SK-N-SH treated with all-trans-retinoic acid at 6 μM for 48 hours (cell line): ENCODE measurements around the gene METTL1.

ENCODE experiments used
- ATAC-seq: fragments of 200-7000 bp; cut with Tn5 transposase; 3 replicates; pipeline ENCODE4 v1.9.1; 2020; ENCODE audit warnings: mild to moderate bottlenecking, moderate library complexity
- ARNTL ChIP-seq: fragments of 450-650 bp; formaldehyde crosslinking; IDR thresholded peaks from 2 replicates; pipeline ENCODE4 v1.5.0; 2020; ENCODE audit warnings: low read depth, mild to moderate bottlenecking, moderate library complexity, borderline replicate concordance
- BACH2 ChIP-seq: fragments of 250-450 bp; sonication (Bioruptor Pico); IDR thresholded peaks from 2 replicates; pipeline ENCODE4 v1.9.0; 2021; ENCODE audit warnings: mild to moderate bottlenecking, borderline replicate concordance
- CSDC2 ChIP-seq: fragments of 250-450 bp; sonication (Bioruptor Pico); IDR thresholded peaks from 2 replicates; pipeline ENCODE4 v1.5.0; 2020; ENCODE audit warnings: mild to moderate bottlenecking, moderate library complexity
- ESRRG ChIP-seq: fragments of 250-450 bp; sonication (Bioruptor Pico); IDR thresholded peaks from 2 replicates; pipeline ENCODE4 v1.6.1; 2021; ENCODE audit warnings: mild to moderate bottlenecking
- GLIS3 ChIP-seq: fragments of 250-450 bp; sonication (Bioruptor Pico); IDR thresholded peaks from 2 replicates; pipeline ENCODE4 v1.5.0; 2020; ENCODE audit warnings: mild to moderate bottlenecking, moderate library complexity
- ISL1 ChIP-seq: fragments of 250-450 bp; sonication (Bioruptor Pico); IDR thresholded peaks from 2 replicates; pipeline ENCODE4 v2.1.2; 2022; ENCODE audit warnings: mild to moderate bottlenecking, moderate library complexity
- OSR1 ChIP-seq: fragments of 250-450 bp; sonication (Bioruptor Pico); IDR thresholded peaks from 2 replicates; pipeline ENCODE4 v1.8.0; 2022; ENCODE audit warnings: moderate library complexity, mild to moderate bottlenecking, inconsistent platforms
- PPARA ChIP-seq: fragments of 250-450 bp; sonication (Bioruptor Pico); IDR thresholded peaks from 2 replicates; pipeline ENCODE4 v1.5.0; 2020; ENCODE audit warnings: mild to moderate bottlenecking, borderline replicate concordance
- RARB ChIP-seq: fragments of 250-450 bp; sonication (Bioruptor Pico); IDR thresholded peaks from 2 replicates; pipeline ENCODE4 v1.8.0; 2021; ENCODE audit warnings: mild to moderate bottlenecking, moderate library complexity
- SNAI2 ChIP-seq: fragments of 250-450 bp; sonication (Bioruptor Pico); IDR thresholded peaks from 2 replicates; pipeline ENCODE4 v1.5.0; 2020; ENCODE audit warnings: mild to moderate bottlenecking, moderate library complexity
- TCF4 ChIP-seq: fragments of 250-450 bp; sonication (Bioruptor Pico); IDR thresholded peaks from 2 replicates; pipeline ENCODE4 v1.8.0; 2021; ENCODE audit warnings: mild to moderate bottlenecking, moderate library complexity, borderline replicate concordance
- TOX ChIP-seq: fragments of 250-450 bp; sonication (Bioruptor Pico); IDR thresholded peaks from 2 replicates; pipeline ENCODE4 v1.8.0; 2021; ENCODE audit warnings: mild to moderate bottlenecking, moderate library complexity, borderline replicate concordance
- ZC3H10 ChIP-seq: fragments of 250-450 bp; sonication (Bioruptor Pico); IDR thresholded peaks from 2 replicates; pipeline ENCODE4 v1.5.1; 2021; ENCODE audit warnings: mild to moderate bottlenecking, moderate library complexity
- ZFP3 ChIP-seq: fragments of 250-450 bp; sonication (Bioruptor Pico); IDR thresholded peaks from 2 replicates; pipeline ENCODE4 v1.5.0; 2020; ENCODE audit warnings: mild to moderate bottlenecking, moderate library complexity
- ZFP30 ChIP-seq: fragments of 450-650 bp; formaldehyde crosslinking; IDR thresholded peaks from 2 replicates; pipeline ENCODE4 v1.5.0; 2022; ENCODE audit warnings: mild to moderate bottlenecking, moderate library complexity
- ZNF565 ChIP-seq: fragments of 450-650 bp; formaldehyde crosslinking; conservative IDR thresholded peaks from 2 replicates; pipeline ENCODE4 v1.5.0; 2020; ENCODE audit warnings: low read depth, mild to moderate bottlenecking, moderate library complexity
- ZNF70 ChIP-seq: fragments of 450-650 bp; formaldehyde crosslinking; IDR thresholded peaks from 2 replicates; pipeline ENCODE4 v1.5.0; 2020; ENCODE audit warnings: mild to moderate bottlenecking, moderate library complexity
- ZNF8 ChIP-seq: fragments of 450-650 bp; formaldehyde crosslinking; IDR thresholded peaks from 2 replicates; pipeline ENCODE4 v1.5.0; 2020; ENCODE audit warnings: mild to moderate bottlenecking, moderate library complexity
- TF ChIP-seq, protein P1 (sequence below): fragments of 250-450 bp; sonication (Bioruptor Pico); IDR thresholded peaks from 2 replicates; pipeline ENCODE4 v1.5.1; 2021; ENCODE audit warnings: mild to moderate bottlenecking, moderate library complexity
- TF ChIP-seq, protein P2 (sequence below): fragments of 250-450 bp; sonication (Bioruptor Pico); IDR thresholded peaks from 2 replicates; pipeline ENCODE4 v1.5.1; 2020; ENCODE audit warnings: low read depth, mild to moderate bottlenecking, moderate library complexity
- TF ChIP-seq, protein P3 (sequence below): fragments of 250-450 bp; sonication (Bioruptor Pico); IDR thresholded peaks from 2 replicates; pipeline ENCODE4 v1.8.0; 2021; ENCODE audit warnings: low read depth, mild to moderate bottlenecking, moderate library complexity, borderline replicate concordance
- TF ChIP-seq, protein P4 (sequence below): fragments of 250-450 bp; sonication (Bioruptor Pico); IDR thresholded peaks from 2 replicates; pipeline ENCODE4 v1.5.0; 2020; ENCODE audit warnings: mild to moderate bottlenecking, moderate library complexity
- TF ChIP-seq, protein P5 (sequence below): fragments of 250-450 bp; sonication (Bioruptor Pico); IDR thresholded peaks from 2 replicates; pipeline ENCODE4 v1.8.0; 2020; ENCODE audit warnings: mild to moderate bottlenecking, moderate library complexity, borderline replicate concordance

Gene METTL1

DNA sequence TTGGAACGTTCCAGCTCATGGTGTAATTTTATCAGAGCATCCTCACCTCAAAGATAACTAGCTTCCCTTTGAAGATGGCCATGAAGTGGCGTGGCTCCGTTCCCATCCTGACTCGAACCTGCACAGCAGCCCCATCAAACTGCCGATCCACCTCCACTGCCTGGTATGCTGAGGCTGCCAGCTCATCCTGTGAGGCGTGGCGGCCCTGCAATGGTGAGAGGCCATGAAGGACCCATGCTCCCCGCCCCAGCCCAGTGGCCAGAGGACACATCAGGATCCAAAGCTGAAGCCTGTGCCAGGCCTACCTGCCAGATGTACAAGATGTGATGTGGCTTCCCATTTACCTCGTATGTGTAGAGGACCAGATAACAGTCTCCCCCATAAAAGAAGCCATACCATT is 35.4 kb upstream of the METTL1 start:
- ATAC-seq, result no peak
- TF ChIP-seq OSR1 (CRISPR knock-in tag) (no peak), SNAI2 (CRISPR knock-in tag) (no peak), ZNF8 (no peak), ZNF70 (no peak), ZC3H10 (no peak)

DNA sequence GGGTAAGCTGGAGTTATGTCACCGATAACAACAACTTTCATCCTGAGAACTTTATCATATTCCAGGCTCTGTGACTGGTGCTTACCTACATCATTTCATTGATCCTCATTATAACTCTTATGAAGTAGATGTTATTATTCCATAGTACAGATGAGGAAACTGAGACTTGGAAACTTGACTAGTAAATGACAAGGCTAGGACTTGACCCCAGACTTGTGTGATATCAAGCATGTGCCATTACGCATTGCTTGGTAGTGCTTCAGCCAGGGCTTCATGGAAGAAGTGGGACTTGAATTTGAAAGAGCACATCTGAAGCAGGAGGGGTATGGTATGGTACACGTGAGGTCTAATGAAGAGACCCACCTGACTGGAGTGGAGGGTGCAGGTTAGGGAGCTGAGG is 34.8 kb upstream of the METTL1 start:
- TF ChIP-seq TOX (CRISPR knock-in tag) (no peak), RARB (CRISPR knock-in tag) (no peak), BACH2 (CRISPR knock-in tag) (no peak), ZNF565 (CRISPR knock-in tag) (no peak), PPARA (CRISPR knock-in tag) (no peak), ISL1 (no peak), ZNF8 (no peak), ARNTL (CRISPR knock-in tag) (no peak), ESRRG (CRISPR knock-in tag) (no peak), OSR1 (CRISPR knock-in tag) (no peak), SNAI2 (CRISPR knock-in tag) (no peak), ZC3H10 (no peak), ZFP3 (CRISPR knock-in tag) (no peak)
- TF ChIP-seq, protein P1, sequence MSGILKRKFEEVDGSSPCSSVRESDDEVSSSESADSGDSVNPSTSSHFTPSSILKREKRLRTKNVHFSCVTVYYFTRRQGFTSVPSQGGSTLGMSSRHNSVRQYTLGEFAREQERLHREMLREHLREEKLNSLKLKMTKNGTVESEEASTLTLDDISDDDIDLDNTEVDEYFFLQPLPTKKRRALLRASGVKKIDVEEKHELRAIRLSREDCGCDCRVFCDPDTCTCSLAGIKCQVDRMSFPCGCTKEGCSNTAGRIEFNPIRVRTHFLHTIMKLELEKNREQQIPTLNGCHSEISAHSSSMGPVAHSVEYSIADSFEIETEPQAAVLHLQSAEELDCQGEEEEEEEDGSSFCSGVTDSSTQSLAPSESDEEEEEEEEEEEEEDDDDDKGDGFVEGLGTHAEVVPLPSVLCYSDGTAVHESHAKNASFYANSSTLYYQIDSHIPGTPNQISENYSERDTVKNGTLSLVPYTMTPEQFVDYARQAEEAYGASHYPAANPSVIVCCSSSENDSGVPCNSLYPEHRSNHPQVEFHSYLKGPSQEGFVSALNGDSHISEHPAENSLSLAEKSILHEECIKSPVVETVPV, result no peak
- TF ChIP-seq, protein P2, sequence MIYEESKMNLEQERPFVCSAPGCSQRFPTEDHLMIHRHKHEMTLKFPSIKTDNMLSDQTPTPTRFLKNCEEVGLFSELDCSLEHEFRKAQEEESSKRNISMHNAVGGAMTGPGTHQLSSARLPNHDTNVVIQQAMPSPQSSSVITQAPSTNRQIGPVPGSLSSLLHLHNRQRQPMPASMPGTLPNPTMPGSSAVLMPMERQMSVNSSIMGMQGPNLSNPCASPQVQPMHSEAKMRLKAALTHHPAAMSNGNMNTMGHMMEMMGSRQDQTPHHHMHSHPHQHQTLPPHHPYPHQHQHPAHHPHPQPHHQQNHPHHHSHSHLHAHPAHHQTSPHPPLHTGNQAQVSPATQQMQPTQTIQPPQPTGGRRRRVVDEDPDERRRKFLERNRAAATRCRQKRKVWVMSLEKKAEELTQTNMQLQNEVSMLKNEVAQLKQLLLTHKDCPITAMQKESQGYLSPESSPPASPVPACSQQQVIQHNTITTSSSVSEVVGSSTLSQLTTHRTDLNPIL, result no peak
- TF ChIP-seq, protein P3, sequence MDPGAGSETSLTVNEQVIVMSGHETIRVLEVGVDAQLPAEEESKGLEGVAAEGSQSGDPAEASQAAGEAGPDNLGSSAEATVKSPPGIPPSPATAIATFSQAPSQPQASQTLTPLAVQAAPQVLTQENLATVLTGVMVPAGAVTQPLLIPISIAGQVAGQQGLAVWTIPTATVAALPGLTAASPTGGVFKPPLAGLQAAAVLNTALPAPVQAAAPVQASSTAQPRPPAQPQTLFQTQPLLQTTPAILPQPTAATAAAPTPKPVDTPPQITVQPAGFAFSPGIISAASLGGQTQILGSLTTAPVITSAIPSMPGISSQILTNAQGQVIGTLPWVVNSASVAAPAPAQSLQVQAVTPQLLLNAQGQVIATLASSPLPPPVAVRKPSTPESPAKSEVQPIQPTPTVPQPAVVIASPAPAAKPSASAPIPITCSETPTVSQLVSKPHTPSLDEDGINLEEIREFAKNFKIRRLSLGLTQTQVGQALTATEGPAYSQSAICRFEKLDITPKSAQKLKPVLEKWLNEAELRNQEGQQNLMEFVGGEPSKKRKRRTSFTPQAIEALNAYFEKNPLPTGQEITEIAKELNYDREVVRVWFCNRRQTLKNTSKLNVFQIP (CRISPR knock-in tag), result no peak
- TF ChIP-seq, protein P4, sequence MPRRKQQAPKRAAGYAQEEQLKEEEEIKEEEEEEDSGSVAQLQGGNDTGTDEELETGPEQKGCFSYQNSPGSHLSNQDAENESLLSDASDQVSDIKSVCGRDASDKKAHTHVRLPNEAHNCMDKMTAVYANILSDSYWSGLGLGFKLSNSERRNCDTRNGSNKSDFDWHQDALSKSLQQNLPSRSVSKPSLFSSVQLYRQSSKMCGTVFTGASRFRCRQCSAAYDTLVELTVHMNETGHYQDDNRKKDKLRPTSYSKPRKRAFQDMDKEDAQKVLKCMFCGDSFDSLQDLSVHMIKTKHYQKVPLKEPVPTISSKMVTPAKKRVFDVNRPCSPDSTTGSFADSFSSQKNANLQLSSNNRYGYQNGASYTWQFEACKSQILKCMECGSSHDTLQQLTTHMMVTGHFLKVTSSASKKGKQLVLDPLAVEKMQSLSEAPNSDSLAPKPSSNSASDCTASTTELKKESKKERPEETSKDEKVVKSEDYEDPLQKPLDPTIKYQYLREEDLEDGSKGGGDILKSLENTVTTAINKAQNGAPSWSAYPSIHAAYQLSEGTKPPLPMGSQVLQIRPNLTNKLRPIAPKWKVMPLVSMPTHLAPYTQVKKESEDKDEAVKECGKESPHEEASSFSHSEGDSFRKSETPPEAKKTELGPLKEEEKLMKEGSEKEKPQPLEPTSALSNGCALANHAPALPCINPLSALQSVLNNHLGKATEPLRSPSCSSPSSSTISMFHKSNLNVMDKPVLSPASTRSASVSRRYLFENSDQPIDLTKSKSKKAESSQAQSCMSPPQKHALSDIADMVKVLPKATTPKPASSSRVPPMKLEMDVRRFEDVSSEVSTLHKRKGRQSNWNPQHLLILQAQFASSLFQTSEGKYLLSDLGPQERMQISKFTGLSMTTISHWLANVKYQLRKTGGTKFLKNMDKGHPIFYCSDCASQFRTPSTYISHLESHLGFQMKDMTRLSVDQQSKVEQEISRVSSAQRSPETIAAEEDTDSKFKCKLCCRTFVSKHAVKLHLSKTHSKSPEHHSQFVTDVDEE, result no peak
- TF ChIP-seq, all 23 proteins: peak for 0
- ATAC-seq, result no peak

DNA sequence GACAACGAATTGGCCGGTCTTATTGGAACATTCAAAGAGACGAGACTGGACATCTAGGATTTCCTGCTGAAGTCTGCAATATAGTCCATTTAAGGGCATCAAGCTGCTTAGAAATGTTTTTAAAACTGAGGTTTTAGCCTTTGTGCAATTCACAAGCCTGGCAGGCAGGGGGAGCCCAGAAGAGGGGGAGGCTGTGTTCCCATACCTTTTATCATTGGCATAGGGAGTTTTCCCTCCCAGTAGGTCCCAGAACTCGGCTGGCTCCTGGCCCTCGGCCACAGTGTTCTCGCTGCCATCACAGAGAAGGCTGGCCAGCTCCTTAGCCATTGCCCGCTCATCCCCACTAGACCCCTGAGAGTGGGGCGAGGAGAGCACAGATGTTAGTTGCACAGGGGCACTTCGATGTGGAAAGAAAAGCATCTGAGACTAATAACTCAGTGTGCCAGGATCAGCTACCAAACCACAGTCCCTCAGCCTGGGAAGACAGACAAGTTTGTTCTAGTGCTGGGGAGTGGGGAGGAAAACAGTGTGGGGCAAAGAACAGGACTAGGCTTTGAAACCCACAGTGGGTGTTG is 31.5 kb upstream of the METTL1 start:
- ATAC-seq, result peak; percentile 87
- TF ChIP-seq ZNF70, result peak; percentile 31; the same call in 1 of the 2 replicates
- TF ChIP-seq, protein P3 (CRISPR knock-in tag), result no peak

DNA sequence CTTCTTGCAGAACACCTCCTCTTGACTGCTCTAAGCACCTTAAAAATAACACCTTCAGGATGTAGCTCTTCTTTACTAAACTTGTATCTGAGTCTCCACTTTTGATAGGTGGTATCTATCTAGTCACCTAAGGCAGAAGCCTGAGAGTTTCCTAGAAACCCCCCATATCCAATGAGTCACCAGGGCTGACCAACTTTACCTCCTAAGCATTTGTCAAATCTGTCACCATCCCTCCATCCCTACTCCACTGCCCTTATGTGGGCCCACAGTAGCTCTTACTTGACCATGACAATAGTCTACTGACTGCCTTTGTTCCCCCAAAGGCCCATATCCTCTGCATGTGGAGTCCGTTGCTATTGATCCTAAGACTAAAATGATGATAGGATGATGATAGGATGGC is 30.7 kb upstream of the METTL1 start:
- no peak for ATAC-seq
- TF ChIP-seq, protein P4, result no peak
- TF ChIP-seq CSDC2 (CRISPR knock-in tag) (no peak), ISL1 (no peak), ARNTL (CRISPR knock-in tag) (no peak), ZC3H10 (no peak), TCF4 (no peak), ESRRG (CRISPR knock-in tag) (no peak), ZFP30 (no peak), ZNF565 (CRISPR knock-in tag) (no peak), GLIS3 (CRISPR knock-in tag) (no peak), OSR1 (CRISPR knock-in tag) (no peak), TOX (CRISPR knock-in tag) (no peak), ZFP3 (CRISPR knock-in tag) (no peak)
- TF ChIP-seq, protein P5, sequence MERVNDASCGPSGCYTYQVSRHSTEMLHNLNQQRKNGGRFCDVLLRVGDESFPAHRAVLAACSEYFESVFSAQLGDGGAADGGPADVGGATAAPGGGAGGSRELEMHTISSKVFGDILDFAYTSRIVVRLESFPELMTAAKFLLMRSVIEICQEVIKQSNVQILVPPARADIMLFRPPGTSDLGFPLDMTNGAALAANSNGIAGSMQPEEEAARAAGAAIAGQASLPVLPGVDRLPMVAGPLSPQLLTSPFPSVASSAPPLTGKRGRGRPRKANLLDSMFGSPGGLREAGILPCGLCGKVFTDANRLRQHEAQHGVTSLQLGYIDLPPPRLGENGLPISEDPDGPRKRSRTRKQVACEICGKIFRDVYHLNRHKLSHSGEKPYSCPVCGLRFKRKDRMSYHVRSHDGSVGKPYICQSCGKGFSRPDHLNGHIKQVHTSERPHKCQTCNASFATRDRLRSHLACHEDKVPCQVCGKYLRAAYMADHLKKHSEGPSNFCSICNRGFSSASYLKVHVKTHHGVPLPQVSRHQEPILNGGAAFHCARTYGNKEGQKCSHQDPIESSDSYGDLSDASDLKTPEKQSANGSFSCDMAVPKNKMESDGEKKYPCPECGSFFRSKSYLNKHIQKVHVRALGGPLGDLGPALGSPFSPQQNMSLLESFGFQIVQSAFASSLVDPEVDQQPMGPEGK (CRISPR knock-in tag), result no peak
